GM19452 (cell line): ENCODE data around the gene TBX10.
"Not testable (repeated sequence)": the region's sequence is repeated elsewhere in the genome, so short reads cannot be mapped to it uniquely, and the experiment has no call there.

Source experiments
- ATAC-seq: cut with Tn5 transposase; IDR thresholded peaks from one replicate; pipeline ENCODE4 v1.9.1; 2021; ENCODE audit not compliant: unreplicated experiment

TBX10 gene

GRCh38 chr11:67646535-67647336 is 7.2 kb upstream of the TBX10 start:
- ATAC-seq = no peak

GRCh38 chr11:67645521-67646461 is 6.2 kb upstream of the TBX10 start:
- no peak for ATAC-seq

DNA sequence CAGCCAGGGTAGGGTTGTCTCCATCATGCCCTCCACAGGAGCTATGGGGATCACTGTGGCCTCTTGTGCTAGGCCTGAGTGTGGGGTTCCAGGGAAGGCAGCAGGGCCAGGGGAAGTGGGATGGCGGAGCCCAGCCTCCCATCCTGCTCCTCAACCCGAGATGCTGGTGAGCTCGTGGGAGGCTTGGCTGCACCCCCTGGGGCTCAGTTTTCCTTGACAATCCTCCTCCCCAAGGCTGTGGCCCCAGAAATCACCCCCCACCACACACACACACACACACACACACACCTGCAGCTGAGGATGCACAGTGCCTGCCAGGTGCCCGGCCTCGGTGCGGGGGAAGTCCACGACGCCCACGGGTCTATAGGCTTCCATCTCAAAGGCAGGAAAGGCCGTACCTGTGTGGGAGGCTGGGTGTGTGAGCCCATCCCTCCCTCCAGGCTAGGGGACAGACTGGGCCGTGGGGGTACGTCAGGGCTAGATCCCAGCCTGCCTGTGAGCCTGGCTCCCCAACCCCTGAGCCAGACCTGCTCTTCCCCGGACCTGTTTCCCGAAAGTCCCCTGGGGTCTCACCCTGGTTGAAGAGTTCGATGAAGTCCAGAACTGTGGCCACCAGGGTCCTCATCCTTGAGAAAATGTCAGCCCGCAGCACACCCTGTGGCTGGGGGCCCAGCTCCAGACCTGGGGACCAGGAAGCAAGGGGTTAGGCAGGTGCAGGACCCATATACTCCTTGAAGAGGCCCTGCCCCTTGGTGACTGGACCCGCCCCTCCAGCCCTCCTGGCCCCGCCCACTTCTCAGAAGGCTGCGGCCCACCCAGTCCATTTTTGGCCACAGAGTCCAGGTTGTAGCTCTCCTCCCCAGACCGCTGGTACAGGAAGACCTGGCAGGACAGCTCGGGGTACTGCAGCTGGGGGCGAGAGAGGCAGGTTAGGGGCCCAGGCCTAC is 5.2 kb upstream of the TBX10 start:
- ATAC-seq = no peak

- no peak for ATAC-seq
Observed at GRCh38 chr11:67644042-67644441, 4.5 kb upstream of the TBX10 start.

DNA sequence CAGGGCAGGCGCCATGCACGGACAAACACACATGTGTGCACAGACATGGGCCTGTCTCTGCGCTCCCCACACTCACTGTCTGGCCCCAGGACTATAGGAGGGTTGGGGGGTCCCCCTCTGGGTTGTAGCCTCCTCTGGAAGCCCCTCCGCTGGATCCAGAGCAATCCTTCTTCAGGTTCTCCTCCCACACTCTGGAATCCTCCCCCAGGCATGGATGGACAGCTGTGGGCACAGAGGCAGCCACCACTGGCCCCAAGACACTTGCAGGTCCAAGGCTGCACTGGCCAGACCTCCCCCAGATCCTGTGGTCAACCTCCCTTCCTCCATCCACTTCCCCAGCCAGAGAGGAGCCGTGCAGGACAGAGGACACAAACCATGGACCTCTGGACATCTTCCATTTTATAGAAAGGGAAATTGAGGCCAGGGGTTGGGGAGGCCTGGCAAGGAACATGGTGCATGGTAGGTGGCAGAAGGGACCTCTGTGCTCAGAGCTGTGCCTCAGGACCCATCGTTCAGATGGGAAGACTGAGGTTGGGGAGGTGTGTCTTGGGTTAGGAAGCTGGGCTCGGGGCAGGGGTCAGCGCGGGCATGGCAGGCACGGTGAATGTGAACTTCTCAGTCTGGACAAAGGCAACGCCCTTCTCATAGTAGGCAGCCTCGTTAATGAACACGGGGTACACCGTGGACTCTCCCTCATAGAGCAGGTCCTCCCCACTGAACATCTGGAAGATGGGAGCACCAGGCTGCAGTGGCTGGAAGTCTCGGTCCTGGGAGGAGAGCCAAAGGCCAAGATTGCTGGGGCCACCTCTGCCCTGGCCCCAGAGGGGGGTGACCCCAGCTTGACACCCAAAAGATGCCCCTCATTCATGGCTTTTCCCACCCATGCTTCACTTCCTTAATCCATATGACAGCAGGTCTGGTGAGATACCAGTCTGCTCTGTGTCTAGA is 2.9 kb upstream of the TBX10 start:
- no peak for ATAC-seq

- ATAC-seq = no peak
Observed at GRCh38 chr11:67641338-67642172, 2.0 kb upstream of the TBX10 start.

- no peak for ATAC-seq
Observed at GRCh38 chr11:67640758-67641337, 1.3 kb upstream of the TBX10 start.

DNA sequence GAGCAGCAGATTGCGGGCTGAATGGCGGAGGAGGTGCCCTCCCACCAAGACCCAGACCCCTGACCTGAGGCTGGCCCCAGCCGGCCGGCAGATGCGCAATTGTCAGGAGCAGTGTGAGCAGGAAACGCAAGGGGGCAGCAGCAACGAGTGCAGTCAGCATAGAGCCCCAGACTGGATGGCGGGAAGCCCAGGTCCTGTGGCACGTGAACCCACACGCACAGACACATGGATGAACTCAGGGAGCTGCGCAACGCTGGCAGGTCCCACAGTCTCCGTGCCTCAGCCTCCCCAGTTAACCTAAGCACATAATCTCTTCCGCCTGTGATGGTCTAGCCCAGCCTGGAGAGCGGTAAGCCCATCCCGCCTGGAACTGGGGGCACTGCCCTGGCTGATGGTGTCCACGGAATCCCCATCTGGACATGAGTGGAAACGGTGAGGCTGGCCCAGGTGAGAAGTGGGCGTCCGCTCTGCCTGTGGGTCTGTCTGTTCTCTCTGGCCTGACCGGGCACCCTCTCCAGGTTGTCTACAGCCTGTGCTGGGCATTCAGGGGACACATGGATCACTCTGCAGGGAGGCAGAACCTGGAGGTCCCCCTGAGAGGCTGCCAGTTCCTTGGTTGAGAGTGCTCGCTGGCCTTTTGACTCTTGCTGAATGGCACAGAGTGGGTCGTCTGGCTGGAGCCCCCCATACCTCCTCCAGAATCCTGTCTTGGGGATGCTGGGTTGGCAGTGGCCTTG is 626 bp upstream of the TBX10 start:
- ATAC-seq = no peak

GRCh38 chr11:67638535-67639437 is 777 bp downstream of the TBX10 start:
- no peak for ATAC-seq

DNA sequence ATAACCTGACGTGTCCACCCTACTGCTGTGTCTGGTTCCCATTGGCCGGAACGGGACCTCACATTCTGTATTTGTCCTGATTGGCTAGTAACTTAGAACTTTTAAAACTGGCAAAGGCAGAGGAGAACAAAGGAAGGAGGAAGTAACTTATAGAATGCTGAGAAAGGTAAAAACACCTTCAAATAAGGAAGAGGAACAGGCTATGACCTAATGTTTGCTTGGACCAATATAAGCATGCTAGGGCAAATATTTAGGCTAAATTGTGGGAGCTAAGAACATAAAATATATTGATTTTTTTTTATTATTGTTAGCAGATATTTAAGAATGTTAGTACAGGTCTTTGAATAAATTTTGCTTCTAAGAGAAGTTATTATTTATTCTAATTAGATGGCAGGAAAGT is 2.1 kb downstream of the TBX10 start:
- ATAC-seq = not testable (repeated sequence)

DNA sequence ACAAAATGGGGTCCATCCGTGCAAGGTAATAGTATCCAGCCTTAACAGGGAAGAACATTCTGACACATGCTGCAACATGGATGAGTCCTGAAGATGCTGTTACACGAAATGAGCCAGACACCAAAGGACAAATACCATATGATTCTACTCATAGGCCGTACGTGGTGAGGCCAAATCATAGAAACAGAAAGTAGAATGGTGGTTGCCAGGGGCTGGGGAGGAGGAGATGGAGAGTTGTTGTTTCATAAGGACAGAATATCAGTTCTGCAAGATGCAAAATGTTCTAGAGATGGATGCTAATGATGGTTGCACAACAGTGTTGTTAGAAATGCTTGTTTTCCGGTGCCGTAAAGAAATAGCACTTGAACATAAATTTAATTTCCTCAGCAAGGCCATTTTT is 2.6 kb downstream of the TBX10 start:
- ATAC-seq = no peak

DNA sequence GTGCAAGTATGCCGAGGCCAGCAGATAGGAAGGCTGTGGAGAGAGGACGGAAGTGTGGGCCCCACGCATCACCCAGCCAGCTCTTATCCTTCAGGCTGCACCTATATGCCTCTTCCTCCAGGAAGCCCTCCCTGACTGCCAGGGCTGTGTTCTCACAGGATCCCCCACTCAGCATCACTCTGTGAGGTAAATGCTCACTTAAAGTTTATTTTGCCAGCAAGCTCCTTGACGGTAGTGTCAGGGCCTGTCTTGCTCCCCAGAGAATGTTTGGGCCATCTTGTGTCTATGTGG is 4.4 kb downstream of the TBX10 start:
- ATAC-seq = no peak

DNA sequence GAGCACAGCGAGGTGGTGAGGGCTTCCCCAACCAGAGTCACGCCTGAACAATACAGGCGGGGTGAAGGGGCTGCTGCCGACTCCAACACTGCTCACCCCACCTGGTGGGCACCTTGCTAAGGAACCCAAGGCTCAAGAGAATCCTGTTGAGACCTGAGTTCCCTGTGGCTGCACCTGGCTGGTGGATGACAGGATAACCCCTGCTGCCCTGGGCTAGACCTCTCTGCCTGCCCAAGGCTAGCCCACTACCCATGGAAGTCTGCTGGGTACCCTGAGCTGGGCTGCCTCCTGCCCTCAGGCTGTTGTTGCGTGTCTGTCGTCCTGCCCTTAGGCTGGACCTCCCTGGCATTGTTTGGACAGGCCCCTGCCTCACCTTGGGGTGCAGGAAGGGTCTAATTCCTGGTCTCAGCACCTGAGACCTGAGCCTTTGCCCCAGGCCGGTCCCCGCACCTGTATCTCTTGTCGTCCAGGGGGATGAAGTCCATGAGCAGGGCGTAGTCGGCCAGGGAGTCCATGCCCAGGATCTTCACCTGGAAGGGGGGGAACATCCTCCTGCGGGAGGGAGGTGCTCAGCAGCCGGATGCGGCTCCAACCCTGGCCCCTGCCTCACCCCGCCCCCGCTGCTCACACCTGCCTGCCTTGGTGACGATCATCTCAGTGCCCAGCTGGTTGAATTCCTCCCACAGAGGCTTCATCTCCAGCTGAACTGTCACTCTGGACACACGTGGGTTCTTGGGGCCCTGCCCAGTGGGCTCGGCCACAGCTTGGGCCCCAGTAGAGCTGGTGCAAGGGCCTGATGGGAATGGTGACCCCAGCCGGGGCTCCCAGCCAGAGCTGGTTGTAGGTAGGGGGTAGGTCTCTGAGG is 5.0 kb downstream of the TBX10 start:
- ATAC-seq = no peak

DNA sequence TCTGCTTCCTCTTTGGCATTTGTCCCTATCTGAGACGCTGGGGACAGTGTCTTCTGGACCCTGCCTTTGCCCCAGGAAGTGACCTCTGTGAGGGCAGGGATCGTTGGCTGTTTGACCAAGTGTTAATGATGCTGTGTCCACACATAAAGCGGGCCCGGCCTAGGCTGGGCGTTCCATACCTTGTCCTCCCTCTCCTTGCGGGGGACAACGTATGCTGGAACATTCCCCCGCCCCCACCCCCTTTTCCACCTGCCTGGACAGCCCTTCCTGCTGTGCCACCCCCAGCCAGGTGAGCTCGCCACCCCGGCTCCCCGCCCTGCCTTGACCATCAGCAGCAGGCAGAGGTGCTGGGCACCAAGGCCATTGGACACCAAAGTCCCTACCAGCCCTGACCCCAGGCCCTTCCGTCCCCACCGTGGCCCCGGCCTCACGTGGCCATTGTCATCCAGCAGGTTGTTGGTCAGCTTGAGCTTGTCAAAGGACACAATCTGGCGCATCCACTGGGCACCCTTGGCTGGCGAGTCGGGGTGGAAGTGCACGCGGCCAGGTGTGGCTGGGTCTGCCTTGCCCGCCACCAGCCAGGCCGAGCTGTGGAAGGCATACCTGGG is 5.7 kb downstream of the TBX10 start:
- ATAC-seq = no peak

DNA sequence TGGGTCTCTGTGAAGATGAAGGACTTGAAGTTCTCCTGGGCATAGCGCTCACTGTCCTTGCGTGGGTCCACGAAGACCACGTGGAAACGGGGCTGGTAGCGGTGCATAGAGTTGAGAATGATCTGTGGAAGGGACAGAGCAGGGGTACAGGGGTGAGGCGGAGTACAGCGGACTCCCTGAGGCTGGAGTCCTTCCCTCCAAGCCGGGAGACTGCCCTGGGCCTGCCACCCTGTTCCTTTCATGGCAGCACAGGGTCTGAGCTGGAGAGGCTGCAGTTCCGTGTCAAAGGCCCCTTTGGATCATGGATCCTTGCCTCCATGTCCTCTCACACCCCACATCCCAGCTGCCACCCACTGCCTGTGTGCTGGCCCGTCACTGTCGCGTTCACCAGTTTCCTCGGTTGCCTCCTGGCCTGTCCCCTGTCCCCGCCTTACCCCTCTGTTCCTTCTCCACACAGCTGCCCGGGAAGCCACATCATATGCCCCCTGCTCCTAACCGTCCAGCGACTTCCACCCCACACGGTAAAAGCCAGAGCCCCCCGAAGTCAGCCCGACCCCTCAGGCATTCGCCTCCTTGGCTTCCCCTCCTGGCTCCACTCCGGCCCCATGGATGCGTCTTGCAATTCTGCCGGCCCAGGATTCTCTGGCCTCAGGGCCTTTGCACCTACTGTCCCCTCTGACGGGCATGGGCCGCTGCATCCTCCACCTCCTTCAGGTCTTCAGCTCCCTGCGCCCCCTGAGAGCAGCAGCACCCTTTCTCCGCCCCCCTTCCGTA is 6.4 kb downstream of the TBX10 start:
- ATAC-seq = no peak
